ENCODE data around the gene CAPZA3.
A peak's percentile ranks its signal among the peaks of the same experiment; 100 is the strongest.
"Not testable (repeated sequence)": the region's sequence is repeated elsewhere in the genome, so short reads cannot be mapped to it uniquely, and the experiment has no call there.

The CAPZA3 gene

GRCh38 chr12:18753481-18754123, 15.7 kb downstream of the CAPZA3 start:
- H3K4me3 ChIP-seq (ENCODE audit: low read depth, low read length), result no peak overlapping the region
- H3K27ac ChIP-seq (ENCODE audit: low read depth, low read length), result peak overlapping the region; percentile 87
- H3K4me1 ChIP-seq (ENCODE audit: control insufficient read depth, insufficient read depth, low read length, unreplicated experiment), result peaks cover 55% of the 10 kb centered on the region
- H3K36me3 ChIP-seq (ENCODE audit: insufficient read depth, low read length), result no peaks in the 10 kb centered on the region
- no peak overlapping the region for H2AFZ ChIP-seq (ENCODE audit: low read length, unreplicated experiment)
- no peaks in the 10 kb centered on the region for H3K27me3 ChIP-seq (ENCODE audit: insufficient read depth, low read length)
- no peaks in the 10 kb centered on the region for H3K79me2 ChIP-seq (ENCODE audit: control insufficient read depth, insufficient read depth, low read length, unreplicated experiment)

GRCh38 chr12:18754124-18754707, 16.3 kb downstream of the CAPZA3 start:
- no peaks in the 10 kb centered on the region for H3K36me3 ChIP-seq (ENCODE audit: insufficient read depth, low read length)
- H3K27ac ChIP-seq (ENCODE audit: low read depth, low read length), result no peak overlapping the region
- H3K4me1 ChIP-seq (ENCODE audit: control insufficient read depth, insufficient read depth, low read length, unreplicated experiment), result peaks cover 49% of the 10 kb centered on the region

GRCh38 chr12:18755341-18755740, 17.4 kb downstream of the CAPZA3 start:
- no peaks in the 10 kb centered on the region for H3K27me3 ChIP-seq (ENCODE audit: insufficient read depth, low read length)
- H3K4me1 ChIP-seq (ENCODE audit: control insufficient read depth, insufficient read depth, low read length, unreplicated experiment), result peaks cover 38% of the 10 kb centered on the region
- no peaks in the 10 kb centered on the region for H3K36me3 ChIP-seq (ENCODE audit: insufficient read depth, low read length)
- no peak overlapping the region for H3K27ac ChIP-seq (ENCODE audit: low read depth, low read length)
- no peaks in the 10 kb centered on the region for H3K79me2 ChIP-seq (ENCODE audit: control insufficient read depth, insufficient read depth, low read length, unreplicated experiment)
- no peak overlapping the region for H3K4me3 ChIP-seq (ENCODE audit: low read depth, low read length)
- no peak overlapping the region for H2AFZ ChIP-seq (ENCODE audit: low read length, unreplicated experiment)

More at GRCh38 chr12:18754124-18754707, 16.3 kb downstream of the CAPZA3 start:
- no peak overlapping the region for H2AFZ ChIP-seq (ENCODE audit: low read length, unreplicated experiment)
- H3K4me3 ChIP-seq (ENCODE audit: low read depth, low read length), result no peak overlapping the region
- H3K79me2 ChIP-seq (ENCODE audit: control insufficient read depth, insufficient read depth, low read length, unreplicated experiment), result no peaks in the 10 kb centered on the region
- H3K27me3 ChIP-seq (ENCODE audit: insufficient read depth, low read length), result no peaks in the 10 kb centered on the region

GRCh38 chr12:18766479-18766878, 28.6 kb downstream of the CAPZA3 start:
- not testable (repeated sequence) for H3K4me1 ChIP-seq (ENCODE audit: control insufficient read depth, insufficient read depth, low read length, unreplicated experiment); H3K4me3 ChIP-seq (ENCODE audit: low read depth, low read length); H2AFZ ChIP-seq (ENCODE audit: low read length, unreplicated experiment); H3K79me2 ChIP-seq (ENCODE audit: control insufficient read depth, insufficient read depth, low read length, unreplicated experiment); H3K27me3 ChIP-seq (ENCODE audit: insufficient read depth, low read length); H3K27ac ChIP-seq (ENCODE audit: low read depth, low read length); H3K36me3 ChIP-seq (ENCODE audit: insufficient read depth, low read length)

- H3K27ac ChIP-seq (ENCODE audit: low read depth, low read length), result no peak overlapping the region
- H3K4me1 ChIP-seq (ENCODE audit: control insufficient read depth, insufficient read depth, low read length, unreplicated experiment), result no peaks in the 10 kb centered on the region
- no peak overlapping the region for H2AFZ ChIP-seq (ENCODE audit: low read length, unreplicated experiment)
- H3K4me3 ChIP-seq (ENCODE audit: low read depth, low read length), result no peak overlapping the region
- no peaks in the 10 kb centered on the region for H3K79me2 ChIP-seq (ENCODE audit: control insufficient read depth, insufficient read depth, low read length, unreplicated experiment)
- H3K27me3 ChIP-seq (ENCODE audit: insufficient read depth, low read length), result no peaks in the 10 kb centered on the region
- no peaks in the 10 kb centered on the region for H3K36me3 ChIP-seq (ENCODE audit: insufficient read depth, low read length)
Measured at GRCh38 chr12:18782827-18783226, 44.9 kb downstream of the CAPZA3 start.

- H3K36me3 ChIP-seq (ENCODE audit: insufficient read depth, low read length); H3K27me3 ChIP-seq (ENCODE audit: insufficient read depth, low read length); H3K27ac ChIP-seq (ENCODE audit: low read depth, low read length); H3K4me3 ChIP-seq (ENCODE audit: low read depth, low read length); H3K79me2 ChIP-seq (ENCODE audit: control insufficient read depth, insufficient read depth, low read length, unreplicated experiment); H2AFZ ChIP-seq (ENCODE audit: low read length, unreplicated experiment); H3K4me1 ChIP-seq (ENCODE audit: control insufficient read depth, insufficient read depth, low read length, unreplicated experiment): not testable (repeated sequence)
Measured at GRCh38 chr12:18785465-18785864, 47.5 kb downstream of the CAPZA3 start.

Data from ACC112 (cell line).